Ishikawa (cell line): ENCODE data around the gene CALML6.

ENCODE experiments used
- CEBPB ChIP-seq: IDR thresholded peaks from 2 replicates; pipeline ENCODE4 v1.6.1; 2012
- CREB1 ChIP-seq: IDR thresholded peaks from 2 replicates; pipeline ENCODE4 v1.6.1; 2012; ENCODE audit warnings: low read depth
- EGR1 ChIP-seq: IDR thresholded peaks from 2 replicates; pipeline ENCODE4 v1.6.1; 2012
- EP300 ChIP-seq: IDR thresholded peaks from 2 replicates; pipeline ENCODE4 v1.6.1; 2012; ENCODE audit warnings: borderline replicate concordance
- FOXM1 ChIP-seq: IDR thresholded peaks from 2 replicates; pipeline ENCODE4 v1.6.1; 2012; ENCODE audit warnings: low read depth, borderline replicate concordance
- NFIC ChIP-seq: IDR thresholded peaks from 2 replicates; pipeline ENCODE4 v1.6.1; 2012
- RAD21 ChIP-seq: IDR thresholded peaks from 2 replicates; pipeline ENCODE4 v1.6.1; 2012; ENCODE audit warnings: low read depth
- REST ChIP-seq: IDR thresholded peaks from 2 replicates; pipeline ENCODE4 v1.6.1; 2012; ENCODE audit warnings: low read depth, mild to moderate bottlenecking
- TAF1 ChIP-seq: IDR thresholded peaks from 2 replicates; pipeline ENCODE4 v1.6.1; 2012; ENCODE audit warnings: low read depth, mild to moderate bottlenecking
- TCF12 ChIP-seq: IDR thresholded peaks from 2 replicates; pipeline ENCODE4 v1.6.1; 2012; ENCODE audit warnings: low read depth
- TEAD4 ChIP-seq: IDR thresholded peaks from 2 replicates; pipeline ENCODE4 v1.6.1; 2012
- YY1 ChIP-seq: IDR thresholded peaks from 2 replicates; pipeline ENCODE4 v1.6.1; 2012; ENCODE audit warnings: low read depth
- ZBTB7A ChIP-seq: IDR thresholded peaks from 2 replicates; pipeline ENCODE4 v1.6.1; 2012; ENCODE audit warnings: low read depth
- TF ChIP-seq, protein P1 (sequence below): IDR thresholded peaks from 2 replicates; pipeline ENCODE4 v1.6.1; 2012
- TF ChIP-seq, protein P2 (sequence below): IDR thresholded peaks from 2 replicates; pipeline ENCODE4 v1.6.1; 2012

Gene CALML6

DNA sequence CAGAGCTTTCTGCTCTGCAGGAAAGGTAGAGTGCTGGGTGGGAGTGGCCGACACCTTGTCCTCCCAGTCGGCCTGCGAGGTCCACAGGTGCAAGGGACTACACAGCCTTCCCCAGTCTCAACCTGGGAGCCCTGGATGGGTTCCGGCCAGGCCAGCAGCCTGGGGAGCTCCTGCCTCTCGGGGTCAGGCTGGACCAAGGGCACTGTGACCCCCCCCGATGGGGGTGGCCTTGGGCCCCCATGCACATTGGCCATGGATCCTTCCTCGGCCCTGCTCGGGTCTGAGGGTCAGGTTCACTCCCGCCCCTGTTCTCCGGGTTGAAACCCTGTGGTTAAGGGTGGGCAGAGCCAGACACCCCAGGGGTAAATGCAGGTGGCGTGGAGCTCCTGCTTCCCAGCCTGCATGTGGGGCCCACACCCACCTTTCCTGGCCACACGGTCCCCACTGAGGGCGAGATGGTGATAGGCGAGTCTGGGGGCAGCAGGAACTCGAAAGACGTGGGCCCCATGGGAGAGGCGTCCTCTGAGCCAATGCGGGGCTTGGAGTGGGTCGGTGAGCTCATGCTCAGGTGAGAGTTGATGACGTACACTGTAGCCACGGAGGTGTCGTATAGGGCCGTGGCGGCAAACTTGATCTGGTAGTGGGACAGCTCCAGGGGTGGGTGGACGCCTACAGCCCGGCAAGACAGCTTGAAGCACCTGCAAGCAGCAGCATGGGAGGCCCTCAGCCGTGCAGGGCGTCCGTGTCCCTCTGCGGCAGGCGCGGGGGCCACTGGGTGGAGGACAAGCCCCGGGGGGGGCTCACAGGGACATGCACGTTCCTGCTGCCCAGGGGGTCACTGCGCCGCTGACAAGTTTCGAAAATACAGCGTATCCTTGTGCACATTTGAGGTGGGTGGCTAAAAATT lies 14.8 kb downstream of the CALML6 start:
- TF ChIP-seq EP300 (no peak), TAF1 (no peak), REST (no peak), CREB1 (no peak), CEBPB (no peak), NFIC (no peak), EGR1 (no peak), TCF12 (no peak)
- TF ChIP-seq, protein P1, sequence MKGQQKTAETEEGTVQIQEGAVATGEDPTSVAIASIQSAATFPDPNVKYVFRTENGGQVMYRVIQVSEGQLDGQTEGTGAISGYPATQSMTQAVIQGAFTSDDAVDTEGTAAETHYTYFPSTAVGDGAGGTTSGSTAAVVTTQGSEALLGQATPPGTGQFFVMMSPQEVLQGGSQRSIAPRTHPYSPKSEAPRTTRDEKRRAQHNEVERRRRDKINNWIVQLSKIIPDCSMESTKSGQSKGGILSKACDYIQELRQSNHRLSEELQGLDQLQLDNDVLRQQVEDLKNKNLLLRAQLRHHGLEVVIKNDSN, result no peak

GRCh38 chr1:1937061-1937460 lies 22.0 kb downstream of the CALML6 start:
- TF ChIP-seq CEBPB, result no peak

GRCh38 chr1:1937549-1938275 lies 22.7 kb downstream of the CALML6 start:
- no peak for TF ChIP-seq ZBTB7A
- no peak for TF ChIP-seq CEBPB
- TF ChIP-seq EP300, result no peak
- TF ChIP-seq CREB1, result no peak
- no peak for TF ChIP-seq NFIC
- TF ChIP-seq TAF1, result no peak
- TF ChIP-seq, protein P2, sequence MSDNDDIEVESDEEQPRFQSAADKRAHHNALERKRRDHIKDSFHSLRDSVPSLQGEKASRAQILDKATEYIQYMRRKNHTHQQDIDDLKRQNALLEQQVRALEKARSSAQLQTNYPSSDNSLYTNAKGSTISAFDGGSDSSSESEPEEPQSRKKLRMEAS, result no peak
- TF ChIP-seq TEAD4, result no peak
- TF ChIP-seq, protein P1, result no peak
- TF ChIP-seq YY1, result no peak
- TF ChIP-seq EGR1, result no peak
- no peak for TF ChIP-seq FOXM1
- no peak for TF ChIP-seq RAD21
- TF ChIP-seq TCF12, result no peak
- TF ChIP-seq REST, result no peak

DNA sequence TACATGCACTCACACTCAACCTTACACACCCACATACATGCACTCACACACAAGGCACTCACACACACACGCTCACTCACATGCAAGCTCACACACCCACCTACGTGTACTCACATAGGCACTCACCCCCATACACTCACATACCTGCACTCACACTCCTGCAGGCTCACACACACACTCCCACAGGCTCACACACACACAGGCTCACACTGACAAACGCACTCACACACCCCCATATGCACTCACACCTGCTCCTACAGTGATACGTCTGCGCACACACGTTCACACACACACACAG lies 23.2 kb downstream of the CALML6 start:
- no peak for TF ChIP-seq ZBTB7A

DNA sequence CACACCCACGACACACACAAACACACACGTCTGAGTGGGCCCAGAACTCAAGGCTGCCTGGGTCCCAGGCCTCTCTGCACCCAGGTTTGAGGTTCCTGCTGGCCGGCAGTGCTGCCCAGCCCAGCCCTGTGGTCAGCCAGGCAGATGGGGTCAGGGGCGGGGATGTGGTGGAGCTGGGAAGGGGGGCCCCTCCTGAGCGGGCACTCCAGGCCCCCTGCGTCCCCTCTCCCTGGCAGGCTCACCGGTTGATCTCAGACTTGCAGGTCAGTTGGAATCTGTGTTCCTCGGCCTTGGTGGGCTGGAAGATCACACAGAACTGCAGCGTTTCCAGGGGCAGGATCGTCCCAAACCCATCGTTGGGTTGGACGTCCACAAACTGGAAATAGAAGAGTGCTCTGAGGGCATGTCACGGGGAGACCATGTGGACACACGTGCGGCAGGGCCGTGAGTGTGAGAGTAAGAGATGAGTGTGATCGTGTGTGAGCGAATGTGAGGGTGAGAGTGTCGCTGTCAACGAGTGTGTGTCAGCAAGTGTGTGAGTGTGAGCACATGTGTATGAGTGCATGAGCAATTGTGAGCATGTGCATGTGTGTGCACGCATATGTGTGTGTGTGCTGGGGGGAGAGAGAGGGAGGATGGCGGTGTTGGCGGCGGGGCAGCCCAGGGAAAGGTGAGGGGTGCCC lies 23.7 kb downstream of the CALML6 start:
- TF ChIP-seq CREB1 (no peak), TCF12 (no peak), FOXM1 (no peak), EGR1 (no peak), TAF1 (no peak), CEBPB (no peak), YY1 (no peak), TEAD4 (no peak), ZBTB7A (no peak), NFIC (no peak), REST (no peak), RAD21 (no peak), EP300 (no peak)
- TF ChIP-seq, protein P1, result no peak
- TF ChIP-seq, protein P2, result no peak
